ENCODE measurements around the gene SEPTIN7. TPM values are rescaled to one million over a fixed set of nuclear protein-coding genes. Genes with fewer than 3 reads are reported as not detected.

SEPTIN7 gene
- polyA plus RNA-seq, 1 donor: 258 TPM

DNA sequence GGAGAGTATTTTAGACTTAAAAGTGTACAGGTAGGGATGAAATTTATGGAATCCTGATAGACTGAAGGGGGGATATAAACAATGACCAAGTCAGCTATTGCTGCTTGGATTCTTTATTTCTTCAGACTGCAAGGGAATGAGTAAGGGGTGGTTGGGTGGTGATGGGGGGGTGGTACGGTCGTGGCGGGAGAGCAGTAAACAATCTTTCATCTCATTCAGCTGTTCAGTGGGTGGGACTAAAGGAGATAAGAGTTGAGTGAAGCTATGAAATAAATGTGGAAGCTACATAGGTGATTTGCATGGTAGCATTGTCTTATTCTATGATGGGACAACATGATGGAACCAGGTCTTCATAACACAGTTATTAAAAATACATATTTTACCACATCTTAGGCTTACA, 1.8 kb downstream of the SEPTIN7 start:
- H3K27ac ChIP-seq (ENCODE audit: low read length): peak overlapping the region; percentile 88
- no peaks in the 10 kb centered on the region for H3K27me3 ChIP-seq (ENCODE audit: control insufficient read depth, insufficient read depth, low read length)
- peaks cover 10% of the 10 kb centered on the region for H3K4me1 ChIP-seq (ENCODE audit: control insufficient read depth, insufficient read depth, low read length)
- no CpG with 5 or more reads among the region's 3 CpGs for WGBS (ENCODE audit: insufficient coverage, low lambda C conversion rate)
- H3K36me3 ChIP-seq (ENCODE audit: control insufficient read depth, insufficient read depth, low read length): peaks cover 2% of the 10 kb centered on the region
- peak overlapping the region; percentile 69 for H3K4me3 ChIP-seq (ENCODE audit: low read length)
- H3K9me3 ChIP-seq (ENCODE audit: control insufficient read depth, low read depth, low read length): no peaks in the 10 kb centered on the region
- peak in 1 of 2 donors; percentile 30 for DNase-seq

DNA sequence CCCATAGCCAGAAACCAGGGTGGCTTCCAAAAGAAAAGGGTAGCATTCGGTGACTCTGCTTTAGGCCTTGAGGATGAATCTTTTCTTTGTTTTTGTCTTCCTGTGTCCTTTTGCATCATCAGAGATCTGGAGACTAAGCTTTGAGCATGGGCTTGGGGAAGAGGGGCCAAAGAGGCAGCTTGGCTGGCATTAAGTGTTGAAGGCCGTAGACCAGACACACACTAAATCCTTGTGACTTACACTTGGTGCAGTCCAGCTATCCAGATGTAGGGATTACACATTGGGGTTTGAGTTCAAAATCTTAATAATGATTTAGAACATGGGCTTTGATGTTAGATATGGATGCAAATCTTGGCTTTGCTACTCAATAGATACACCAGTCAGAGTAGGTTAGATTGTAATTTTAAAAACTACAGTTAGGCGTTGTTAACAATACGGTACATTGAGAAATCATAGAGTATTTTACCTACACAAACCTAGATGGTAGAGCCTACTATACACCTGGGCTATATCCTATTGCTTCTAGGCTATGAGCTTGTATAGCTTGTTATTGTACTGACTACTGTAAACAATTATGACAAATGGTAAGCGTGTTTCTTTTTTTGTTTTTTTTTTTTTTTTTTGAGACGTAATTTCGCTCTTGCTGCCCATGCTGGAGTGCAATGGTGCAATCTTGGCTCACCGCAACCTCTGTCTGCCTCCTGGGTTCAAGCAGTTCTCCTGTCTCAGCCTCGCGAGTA, 3.5 kb downstream of the SEPTIN7 start:
- WGBS (ENCODE audit: insufficient coverage, low lambda C conversion rate): no CpG with 5 or more reads among the region's 10 CpGs
- H3K4me3 ChIP-seq (ENCODE audit: low read length): no peak overlapping the region
- H3K36me3 ChIP-seq (ENCODE audit: control insufficient read depth, insufficient read depth, low read length): peaks cover 2% of the 10 kb centered on the region
- no peak for DNase-seq
- peaks cover 10% of the 10 kb centered on the region for H3K4me1 ChIP-seq (ENCODE audit: control insufficient read depth, insufficient read depth, low read length)
- no peak overlapping the region for H3K27ac ChIP-seq (ENCODE audit: low read length)
- H3K9me3 ChIP-seq (ENCODE audit: control insufficient read depth, low read depth, low read length): no peaks in the 10 kb centered on the region
- H3K27me3 ChIP-seq (ENCODE audit: control insufficient read depth, insufficient read depth, low read length): no peaks in the 10 kb centered on the region

DNA sequence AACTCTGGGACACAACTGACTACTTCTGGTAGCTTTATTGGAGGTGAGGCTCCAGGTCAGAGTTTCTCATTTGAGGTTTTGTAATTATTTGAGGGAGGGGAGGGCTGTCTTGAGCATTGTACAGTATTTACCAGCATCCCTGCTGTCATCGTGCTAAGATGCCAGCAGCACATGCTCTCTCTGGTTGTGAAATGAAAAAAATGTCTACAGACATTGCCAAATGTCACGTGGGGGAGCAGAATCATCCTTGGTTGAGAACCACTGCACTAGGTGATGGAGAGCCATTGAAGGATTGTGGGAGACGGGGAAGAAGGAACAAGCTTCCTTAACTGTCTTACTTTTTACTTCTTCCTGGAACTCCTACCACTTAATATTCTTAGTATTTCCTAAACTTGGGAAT, 5.0 kb downstream of the SEPTIN7 start:
- Histone ChIP-seq H3K4me3 (ENCODE audit: low read length) (no peak overlapping the region), H3K27me3 (ENCODE audit: control insufficient read depth, insufficient read depth, low read length) (no peaks in the 10 kb centered on the region), H3K9me3 (ENCODE audit: control insufficient read depth, low read depth, low read length) (no peaks in the 10 kb centered on the region), H3K36me3 (ENCODE audit: control insufficient read depth, insufficient read depth, low read length) (peaks cover 2% of the 10 kb centered on the region), H3K4me1 (ENCODE audit: control insufficient read depth, insufficient read depth, low read length) (peaks cover 10% of the 10 kb centered on the region), H3K27ac (ENCODE audit: low read length) (no peak overlapping the region)
- DNase-seq: no peak
- WGBS (ENCODE audit: insufficient coverage, low lambda C conversion rate): 50% methylated on average over 1 of the region's 3 CpGs

GRCh38 chr7:35816514-35816913, 15.7 kb downstream of the SEPTIN7 start:
- Histone ChIP-seq H3K27me3 (ENCODE audit: control insufficient read depth, insufficient read depth, low read length) (no peaks in the 10 kb centered on the region), H3K27ac (ENCODE audit: low read length) (no peak overlapping the region), H3K9me3 (ENCODE audit: control insufficient read depth, low read depth, low read length) (peaks cover 30% of the 10 kb centered on the region), H3K36me3 (ENCODE audit: control insufficient read depth, insufficient read depth, low read length) (no peaks in the 10 kb centered on the region), H3K4me1 (ENCODE audit: control insufficient read depth, insufficient read depth, low read length) (no peaks in the 10 kb centered on the region), H3K4me3 (ENCODE audit: low read length) (no peak overlapping the region)
- WGBS (ENCODE audit: insufficient coverage, low lambda C conversion rate): no CpG with 5 or more reads among the region's 1 CpG
- DNase-seq: no peak

DNA sequence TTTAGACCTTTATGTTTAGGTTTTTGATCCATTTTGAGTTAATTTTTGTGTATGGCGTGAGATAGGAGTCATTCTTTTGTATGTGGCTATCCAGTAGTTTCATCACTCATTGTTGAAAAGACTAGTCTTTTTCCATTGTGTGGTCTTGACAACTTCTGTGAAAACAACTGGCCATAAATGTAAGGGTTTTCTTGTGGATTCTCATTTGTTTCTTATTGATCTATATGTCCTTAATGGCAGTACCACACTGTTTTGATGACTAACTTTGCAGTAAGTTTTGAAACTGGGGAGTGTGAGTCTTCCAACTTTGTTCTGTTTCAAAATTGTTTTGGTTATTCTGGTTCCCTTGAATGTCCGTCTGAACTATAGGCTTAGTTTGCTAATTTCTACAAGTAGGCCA, 16.3 kb downstream of the SEPTIN7 start:
- DNase-seq: no peak
- WGBS (ENCODE audit: insufficient coverage, low lambda C conversion rate): 100% methylated on average over 1 of the region's 2 CpGs
- Histone ChIP-seq H3K9me3 (ENCODE audit: control insufficient read depth, low read depth, low read length) (peaks cover 33% of the 10 kb centered on the region), H3K4me1 (ENCODE audit: control insufficient read depth, insufficient read depth, low read length) (no peaks in the 10 kb centered on the region), H3K27ac (ENCODE audit: low read length) (no peak overlapping the region), H3K4me3 (ENCODE audit: low read length) (no peak overlapping the region), H3K36me3 (ENCODE audit: control insufficient read depth, insufficient read depth, low read length) (no peaks in the 10 kb centered on the region), H3K27me3 (ENCODE audit: control insufficient read depth, insufficient read depth, low read length) (no peaks in the 10 kb centered on the region)

- 100% methylated on average over 1 of the region's 2 CpGs for WGBS (ENCODE audit: insufficient coverage, low lambda C conversion rate)
Measured at GRCh38 chr7:35817930-35818329, 17.1 kb downstream of the SEPTIN7 start.

DNA sequence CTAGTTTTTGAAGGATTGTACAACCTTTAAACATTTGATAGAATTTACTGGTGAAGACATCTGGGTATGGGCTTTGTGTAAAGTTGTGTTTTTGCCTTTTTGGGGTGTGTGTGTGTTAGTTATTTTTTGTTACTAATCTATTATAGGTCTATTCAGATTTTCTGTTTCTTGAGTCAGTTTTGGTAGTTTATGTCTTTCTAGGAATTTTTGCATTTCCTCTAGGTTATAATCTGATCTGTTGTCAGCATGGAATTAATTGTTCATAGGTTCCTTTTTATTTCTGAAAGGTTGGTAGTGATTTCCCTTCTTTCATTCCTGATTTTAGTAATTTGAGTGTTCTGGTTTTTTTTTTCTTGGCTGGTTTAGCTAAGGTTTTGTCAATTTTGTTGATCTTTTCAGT, 17.7 kb downstream of the SEPTIN7 start:
- Histone ChIP-seq H3K4me3 (ENCODE audit: low read length) (no peak overlapping the region), H3K9me3 (ENCODE audit: control insufficient read depth, low read depth, low read length) (peaks cover 33% of the 10 kb centered on the region), H3K36me3 (ENCODE audit: control insufficient read depth, insufficient read depth, low read length) (no peaks in the 10 kb centered on the region), H3K27me3 (ENCODE audit: control insufficient read depth, insufficient read depth, low read length) (no peaks in the 10 kb centered on the region), H3K27ac (ENCODE audit: low read length) (no peak overlapping the region), H3K4me1 (ENCODE audit: control insufficient read depth, insufficient read depth, low read length) (no peaks in the 10 kb centered on the region)
- DNase-seq: no peak

More at GRCh38 chr7:35817930-35818329, 17.1 kb downstream of the SEPTIN7 start:
- Histone ChIP-seq H3K4me1 (ENCODE audit: control insufficient read depth, insufficient read depth, low read length) (no peaks in the 10 kb centered on the region), H3K27ac (ENCODE audit: low read length) (no peak overlapping the region), H3K4me3 (ENCODE audit: low read length) (no peak overlapping the region), H3K9me3 (ENCODE audit: control insufficient read depth, low read depth, low read length) (peaks cover 33% of the 10 kb centered on the region), H3K36me3 (ENCODE audit: control insufficient read depth, insufficient read depth, low read length) (no peaks in the 10 kb centered on the region), H3K27me3 (ENCODE audit: control insufficient read depth, insufficient read depth, low read length) (no peaks in the 10 kb centered on the region)
- no peak for DNase-seq

DNA sequence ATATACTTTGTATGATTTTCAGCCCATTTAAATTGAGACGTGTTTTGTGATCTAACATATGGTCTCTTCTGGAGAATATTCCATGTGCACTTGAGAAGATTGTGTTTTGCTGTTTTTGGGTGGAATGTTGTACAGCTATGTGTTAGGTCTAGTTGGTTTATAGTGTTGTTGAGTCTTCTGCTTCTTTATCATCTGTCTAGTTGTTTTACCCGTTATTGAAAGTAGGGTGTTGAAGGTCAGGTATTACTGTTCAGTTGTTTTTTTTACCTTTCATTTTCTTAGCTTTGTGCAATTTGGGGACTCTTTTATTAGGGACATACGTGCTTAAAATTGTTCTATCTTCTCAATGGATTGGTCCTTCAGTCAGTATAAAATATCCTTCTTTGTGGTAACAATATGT, 18.5 kb downstream of the SEPTIN7 start:
- H3K4me3 ChIP-seq (ENCODE audit: low read length): no peak overlapping the region
- no peaks in the 10 kb centered on the region for H3K36me3 ChIP-seq (ENCODE audit: control insufficient read depth, insufficient read depth, low read length)
- no peak for DNase-seq
- no peak overlapping the region for H3K27ac ChIP-seq (ENCODE audit: low read length)
- 83% methylated on average over 3 of the region's 3 CpGs for WGBS (ENCODE audit: insufficient coverage, low lambda C conversion rate)
- H3K27me3 ChIP-seq (ENCODE audit: control insufficient read depth, insufficient read depth, low read length): no peaks in the 10 kb centered on the region
- H3K9me3 ChIP-seq (ENCODE audit: control insufficient read depth, low read depth, low read length): peaks cover 33% of the 10 kb centered on the region
- H3K4me1 ChIP-seq (ENCODE audit: control insufficient read depth, insufficient read depth, low read length): no peaks in the 10 kb centered on the region

DNA sequence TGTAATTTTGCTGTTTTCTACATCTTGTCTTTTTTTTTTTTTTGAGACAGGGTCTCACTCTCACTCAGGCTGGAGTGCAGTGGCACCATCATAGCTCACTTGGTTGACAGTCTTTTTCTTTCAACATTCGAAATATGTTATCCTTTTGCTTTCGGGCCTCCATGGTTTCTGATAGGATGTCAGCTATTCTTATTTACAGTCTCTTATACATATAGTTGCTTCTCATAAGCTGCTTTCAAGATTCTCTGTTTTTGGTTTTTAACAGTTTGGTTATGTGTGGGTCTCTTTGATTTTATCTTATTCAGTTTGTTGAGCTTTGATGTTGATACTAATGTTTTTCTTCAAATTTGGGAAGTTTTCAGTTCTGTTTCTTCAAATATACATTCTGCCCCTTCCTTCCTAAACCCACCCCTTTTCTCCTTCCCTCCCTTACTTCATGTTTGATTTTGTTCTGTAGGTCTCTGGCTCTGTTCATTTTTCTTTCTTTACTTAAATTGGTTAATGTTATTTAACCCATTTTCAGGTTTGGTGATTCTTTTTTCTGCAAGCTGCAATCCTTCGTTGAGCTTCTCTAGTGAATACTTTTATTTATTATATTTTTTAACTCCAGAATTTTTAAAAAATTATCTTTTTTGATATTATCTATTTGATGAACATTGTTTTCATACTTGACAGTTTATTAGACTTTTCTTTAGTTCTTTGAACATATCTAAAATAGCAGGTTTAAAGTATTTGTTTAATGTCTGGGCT, 19.3 kb downstream of the SEPTIN7 start:
- Histone ChIP-seq H3K4me3 (ENCODE audit: low read length) (no peak overlapping the region), H3K9me3 (ENCODE audit: control insufficient read depth, low read depth, low read length) (peaks cover 27% of the 10 kb centered on the region), H3K27ac (ENCODE audit: low read length) (no peak overlapping the region), H3K36me3 (ENCODE audit: control insufficient read depth, insufficient read depth, low read length) (no peaks in the 10 kb centered on the region), H3K4me1 (ENCODE audit: control insufficient read depth, insufficient read depth, low read length) (no peaks in the 10 kb centered on the region), H3K27me3 (ENCODE audit: control insufficient read depth, insufficient read depth, low read length) (no peaks in the 10 kb centered on the region)
- no peak for DNase-seq
- 100% methylated on average over 1 of the region's 3 CpGs for WGBS (ENCODE audit: insufficient coverage, low lambda C conversion rate)

GRCh38 chr7:35820858-35821257, 20.0 kb downstream of the SEPTIN7 start:
- H3K27ac ChIP-seq (ENCODE audit: low read length): no peak overlapping the region
- no peak for DNase-seq
- peaks cover 20% of the 10 kb centered on the region for H3K9me3 ChIP-seq (ENCODE audit: control insufficient read depth, low read depth, low read length)
- H3K27me3 ChIP-seq (ENCODE audit: control insufficient read depth, insufficient read depth, low read length): no peaks in the 10 kb centered on the region
- H3K36me3 ChIP-seq (ENCODE audit: control insufficient read depth, insufficient read depth, low read length): no peaks in the 10 kb centered on the region
- H3K4me1 ChIP-seq (ENCODE audit: control insufficient read depth, insufficient read depth, low read length): no peaks in the 10 kb centered on the region
- H3K4me3 ChIP-seq (ENCODE audit: low read length): no peak overlapping the region
- 100% methylated on average over 1 of the region's 1 CpG for WGBS (ENCODE audit: insufficient coverage, low lambda C conversion rate)
